ENCODE results near the gene LIN28A. TPM values are rescaled to one million over a fixed set of nuclear protein-coding genes. Genes with fewer than 3 reads are reported as not detected.

Gene LIN28A
- total RNA-seq, 1 donor from 2014 or later = not detected

DNA sequence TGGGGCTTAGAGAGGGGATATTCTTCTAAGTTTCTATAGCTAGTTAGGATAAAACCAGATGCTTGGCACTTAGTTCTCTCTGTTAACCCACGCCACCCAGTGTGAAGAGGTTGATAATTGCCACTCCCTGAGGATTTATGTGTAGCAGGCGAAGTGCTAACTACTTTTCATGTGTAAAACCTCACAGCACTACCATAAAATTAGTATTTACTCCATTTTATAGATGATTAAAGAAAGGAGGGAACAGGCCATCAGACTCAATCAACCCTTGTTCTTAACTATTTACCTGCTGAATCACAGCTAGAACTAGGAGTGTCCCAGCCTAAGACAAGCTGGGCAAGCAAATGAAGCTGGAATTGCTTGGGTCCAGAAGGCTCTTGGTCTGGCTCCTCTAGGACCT lies 8.9 kb downstream of the LIN28A start:
- no peak for DNase-seq
- intact Hi-C loops (cut with micrococcal nuclease) = no loop called here
- ATAC-seq = no peak

DNA sequence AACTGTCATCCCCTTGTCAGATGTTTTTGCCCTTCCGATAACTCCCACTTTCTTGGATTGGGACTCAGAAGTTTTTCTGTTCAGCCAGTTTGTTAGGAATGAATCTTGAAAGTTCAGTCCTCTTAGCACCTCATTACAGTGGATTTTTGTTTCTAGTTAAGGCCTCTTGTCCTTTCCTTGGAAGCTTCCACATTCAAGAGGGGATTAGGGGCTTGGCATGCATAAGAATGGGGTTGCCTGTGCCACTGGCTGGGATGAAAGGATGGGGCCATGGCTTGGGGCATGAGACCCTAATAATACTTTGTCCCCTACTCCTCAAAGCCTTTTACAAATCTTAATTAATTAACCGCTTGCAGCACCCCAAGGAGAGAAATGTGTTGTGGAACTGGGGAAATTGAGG lies 19.1 kb downstream of the LIN28A start:
- no peak for ATAC-seq
- intact Hi-C loops (cut with micrococcal nuclease) = no loop called here
- DNase-seq = no peak

DNA sequence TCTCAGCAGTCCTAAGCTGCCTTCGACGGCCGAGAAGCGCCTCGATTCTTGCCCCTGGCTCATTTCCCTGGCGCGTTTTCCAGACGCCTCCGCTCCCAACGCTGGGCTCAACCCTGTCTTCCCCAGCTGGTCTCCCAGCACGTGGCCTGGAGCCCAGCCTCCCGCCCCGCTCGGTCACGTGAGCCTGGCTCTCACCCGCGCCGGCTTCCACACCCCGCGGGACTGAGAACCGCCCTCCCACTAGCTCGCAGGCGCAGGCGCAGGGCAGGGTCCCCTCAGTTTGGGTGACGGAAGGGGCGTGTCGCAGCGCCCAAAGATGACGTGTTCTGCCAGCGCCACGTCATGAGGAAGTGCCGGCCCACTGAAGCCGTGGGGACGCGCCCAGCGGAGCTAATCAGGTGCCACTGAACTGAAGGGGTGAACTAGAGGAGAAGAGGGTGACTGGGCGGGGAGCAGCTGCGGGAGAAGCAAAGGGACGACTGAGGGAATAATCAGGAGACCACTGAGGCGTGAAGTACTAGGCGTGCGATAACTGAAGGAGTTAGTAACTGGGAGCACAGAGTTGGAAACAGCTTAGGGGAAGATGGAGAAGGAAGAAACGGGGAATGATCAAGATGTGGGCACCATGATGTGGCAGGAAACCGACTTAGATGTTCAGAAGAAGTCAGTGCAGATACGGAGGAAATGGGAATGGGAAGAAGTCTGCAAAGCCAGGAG lies 21.5 kb downstream of the LIN28A start, which contains the start of gene DHDDS:
TSS of gene DHDDS (plus strand) at position 343 of the 717 bp plus-strand sequence. CDS start 625 bp downstream, outside the sequence.
- intact Hi-C loops (cut with micrococcal nuclease) = no loop called here
- peak; percentile 99 for DNase-seq
- ATAC-seq = peak; percentile 99

DNA sequence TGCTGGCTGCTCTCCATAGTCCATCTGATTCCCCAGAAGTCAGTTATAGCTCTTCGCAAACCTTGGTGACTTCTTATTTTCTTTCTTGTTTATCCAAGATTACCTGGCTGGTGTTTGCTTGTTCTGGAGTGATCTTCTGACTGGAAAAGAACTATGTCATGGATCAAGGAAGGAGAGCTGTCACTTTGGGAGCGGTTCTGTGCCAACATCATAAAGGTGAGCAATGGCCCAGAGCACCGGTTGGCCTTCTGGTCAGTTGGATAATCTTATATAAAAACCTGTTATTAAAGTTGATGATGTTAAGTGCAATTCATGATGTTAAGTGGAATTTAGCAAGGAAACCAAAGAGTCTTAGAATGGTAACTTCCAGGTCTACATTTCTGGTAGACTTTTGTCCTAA lies 22.2 kb downstream of the LIN28A start:
- ATAC-seq (no peak), DNase-seq (no peak)
- intact Hi-C loops (cut with micrococcal nuclease) = no loop called here

DNA sequence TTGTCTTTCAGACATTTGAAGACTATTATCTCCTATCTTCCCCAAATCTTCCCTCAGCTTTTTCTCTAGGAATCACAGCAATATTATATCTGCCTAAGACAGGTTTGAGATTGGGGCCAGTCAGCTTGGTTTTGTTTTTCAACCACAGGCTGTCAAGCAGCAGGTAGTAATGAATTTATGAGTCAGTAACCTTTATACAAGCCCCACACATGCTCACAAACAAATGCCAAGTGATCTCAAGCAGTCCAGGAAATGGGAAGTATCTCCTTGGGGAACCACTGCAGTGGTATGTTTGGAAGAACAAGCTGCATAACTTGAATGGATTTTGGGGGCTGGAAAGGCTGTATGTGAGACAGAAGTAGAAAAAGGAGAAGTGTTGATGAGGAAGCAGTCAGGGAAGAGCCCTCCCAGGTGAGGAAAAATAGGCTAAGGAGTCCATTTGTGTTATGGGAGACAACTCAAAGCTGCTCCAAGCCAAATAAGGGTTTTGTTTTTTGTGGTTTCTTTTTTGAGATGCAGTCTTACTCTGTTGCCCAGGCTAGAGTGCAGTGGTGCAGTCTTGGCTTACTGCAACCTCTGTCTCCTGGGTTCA lies 23.6 kb downstream of the LIN28A start:
- intact Hi-C loops (cut with micrococcal nuclease) = no loop called here
- DNase-seq (no peak), ATAC-seq (no peak)

DNA sequence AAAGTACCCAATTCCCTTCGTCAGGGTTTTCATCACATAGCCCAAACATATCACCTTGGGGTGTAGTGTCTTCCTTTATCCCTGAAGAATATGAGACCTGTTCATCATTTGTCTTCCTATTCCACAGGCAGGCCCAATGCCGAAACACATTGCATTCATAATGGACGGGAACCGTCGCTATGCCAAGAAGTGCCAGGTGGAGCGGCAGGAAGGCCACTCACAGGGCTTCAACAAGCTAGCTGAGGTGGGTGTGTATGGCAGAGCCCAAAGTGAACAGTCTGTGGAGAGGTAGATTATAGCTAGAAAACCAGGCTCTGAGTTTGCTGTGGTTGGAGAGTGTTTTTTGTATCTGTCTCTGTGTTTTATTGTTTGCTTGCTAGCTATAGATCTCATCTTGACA lies 27.4 kb downstream of the LIN28A start:
- ATAC-seq = no peak
- intact Hi-C loops (cut with micrococcal nuclease) = no loop called here
- no peak for DNase-seq

DNA sequence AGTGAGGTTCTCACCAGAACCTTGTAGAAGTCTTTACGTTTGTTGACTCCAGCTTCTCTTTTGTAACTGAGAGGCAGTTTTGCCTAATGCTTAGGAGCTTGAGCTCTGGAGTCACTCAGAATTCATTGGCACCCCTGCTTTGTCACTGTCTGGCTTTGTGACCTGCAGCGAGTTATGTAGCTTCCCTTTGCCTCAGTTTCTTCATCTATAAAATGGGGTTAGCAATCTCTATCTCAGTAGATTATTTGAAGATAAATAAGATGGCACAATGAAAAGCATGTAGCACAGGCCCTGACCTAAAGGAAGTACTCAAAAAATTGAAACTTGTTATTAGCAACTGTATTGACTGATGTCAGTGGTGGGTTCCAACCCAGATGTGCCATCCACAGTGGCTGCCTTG lies 29.6 kb downstream of the LIN28A start:
- ATAC-seq (no peak), DNase-seq (no peak)
- intact Hi-C loops (cut with micrococcal nuclease) = no loop called here

DNA sequence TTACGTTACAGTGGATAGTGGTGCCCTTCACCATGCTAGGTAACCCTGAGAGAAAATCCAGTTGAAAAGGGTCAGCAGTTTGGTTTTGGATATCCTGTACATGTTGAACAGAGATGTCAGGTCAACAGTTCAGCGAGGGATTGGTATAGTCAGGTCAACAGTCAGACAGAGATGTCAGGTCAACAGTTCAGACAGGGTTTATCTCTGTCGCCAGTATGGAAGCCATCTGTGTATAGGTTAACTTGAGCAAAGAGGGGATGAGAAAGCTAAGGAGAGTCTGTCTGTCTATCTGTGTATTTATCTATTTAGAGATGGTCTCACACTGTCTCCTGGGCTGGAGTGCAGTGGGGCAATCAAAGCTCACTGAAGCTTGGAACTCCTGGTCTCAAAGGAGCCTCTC lies 39.3 kb downstream of the LIN28A start:
- ATAC-seq (no peak), DNase-seq (no peak)
- intact Hi-C loops (cut with micrococcal nuclease) = no loop called here

DNA sequence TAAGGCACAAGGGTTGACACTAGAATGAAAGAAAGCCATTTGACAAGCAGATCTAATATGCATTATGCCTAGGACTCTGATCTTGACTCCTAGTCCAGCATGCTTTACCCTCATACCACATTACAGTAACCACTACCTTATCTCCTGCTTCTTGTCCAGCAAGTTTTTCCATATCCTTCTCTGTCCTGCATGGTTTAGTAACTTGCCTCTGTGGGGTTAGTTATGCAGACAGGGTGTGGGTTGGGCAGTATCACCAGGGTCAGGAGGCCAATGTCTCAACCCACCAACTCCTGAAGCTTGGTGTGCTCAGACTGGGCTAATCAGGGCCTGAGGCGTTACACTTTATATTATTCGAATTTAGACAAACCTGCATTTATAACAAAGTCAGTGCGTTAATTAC lies 40.3 kb downstream of the LIN28A start:
- no peak for ATAC-seq
- no peak for DNase-seq
- intact Hi-C loops (cut with micrococcal nuclease) = no loop called here

DNA sequence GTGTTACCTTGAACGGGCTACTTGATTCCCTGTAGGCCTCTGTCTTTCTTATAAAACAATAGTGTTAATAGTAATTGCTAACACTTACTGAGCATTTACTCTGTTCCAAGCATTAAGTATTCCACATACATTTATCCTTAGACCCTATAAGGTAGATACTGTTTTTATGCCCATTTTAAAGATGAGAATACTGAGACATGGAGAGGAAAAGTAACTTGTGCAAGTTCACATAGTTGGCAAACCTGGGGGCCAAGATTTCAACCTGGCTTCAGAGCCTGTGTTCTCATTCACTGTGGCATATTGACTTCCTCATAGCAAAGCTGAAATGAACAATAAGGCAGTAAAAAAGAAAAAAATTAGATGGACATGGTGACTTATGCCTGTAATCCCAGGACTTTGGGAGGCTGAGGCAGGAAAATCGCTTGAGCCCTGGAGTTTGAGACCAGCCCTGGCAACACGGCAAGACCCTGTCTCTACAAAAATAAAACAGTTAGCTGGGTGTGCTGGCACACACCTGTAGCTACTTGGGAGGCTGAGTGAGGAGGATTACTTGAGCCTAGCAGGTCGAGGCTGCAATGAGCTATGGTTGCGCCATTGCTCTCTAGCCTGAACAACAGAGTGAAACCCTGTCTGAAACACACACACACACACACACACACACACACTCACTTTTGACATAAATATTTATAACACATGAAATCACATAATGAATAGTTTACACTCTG lies 42.0 kb downstream of the LIN28A start:
- intact Hi-C loops (cut with micrococcal nuclease) = no loop called here
- no peak for DNase-seq
- no peak for ATAC-seq

DNA sequence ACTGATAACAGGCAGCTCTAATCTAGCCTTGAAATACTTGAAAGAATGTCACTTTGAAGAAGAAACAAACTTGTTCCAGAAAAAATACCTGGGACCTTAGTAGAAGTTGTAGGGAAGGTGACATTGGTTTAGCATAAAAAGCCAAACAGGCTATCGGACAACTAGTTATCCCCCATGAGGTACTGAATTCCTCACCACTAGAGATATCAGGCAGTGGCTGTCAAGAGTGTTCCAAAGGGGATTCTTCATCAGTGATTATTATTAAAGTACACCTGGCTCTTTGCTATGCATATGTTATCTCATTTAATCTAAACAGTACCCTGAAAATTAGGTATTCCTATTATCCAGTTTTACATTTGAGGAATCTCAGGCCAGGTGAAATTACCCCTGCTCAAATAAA lies 48.5 kb downstream of the LIN28A start:
- ATAC-seq (peak; percentile 52), DNase-seq (no peak)
- intact Hi-C loops (cut with micrococcal nuclease) = no loop called here

DNA sequence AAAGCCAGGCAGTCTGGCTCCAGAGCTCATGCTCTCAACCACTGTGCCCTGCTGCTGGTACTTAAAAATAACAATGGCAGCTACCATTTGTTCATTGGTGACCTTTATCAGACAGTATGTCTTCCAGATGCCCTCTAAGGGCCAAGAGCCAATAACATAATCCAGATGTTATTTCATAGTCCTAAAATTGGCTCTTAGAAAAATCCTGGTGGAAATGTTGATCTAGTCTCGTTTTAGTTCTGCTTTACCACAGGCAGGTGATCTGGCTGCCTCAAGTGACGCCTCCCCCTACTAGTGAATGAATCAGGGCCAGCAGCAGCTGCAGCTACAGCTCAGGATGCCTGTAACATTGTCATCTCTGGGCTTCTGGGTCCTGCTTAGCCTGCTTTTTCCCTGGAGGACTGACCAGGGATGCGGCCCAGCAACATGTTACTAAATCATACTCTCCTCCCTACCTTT lies 49.0 kb downstream of the LIN28A start:
- intact Hi-C loops (cut with micrococcal nuclease) = no loop called here
- ATAC-seq = peak; percentile 92
- no peak for DNase-seq

DNA sequence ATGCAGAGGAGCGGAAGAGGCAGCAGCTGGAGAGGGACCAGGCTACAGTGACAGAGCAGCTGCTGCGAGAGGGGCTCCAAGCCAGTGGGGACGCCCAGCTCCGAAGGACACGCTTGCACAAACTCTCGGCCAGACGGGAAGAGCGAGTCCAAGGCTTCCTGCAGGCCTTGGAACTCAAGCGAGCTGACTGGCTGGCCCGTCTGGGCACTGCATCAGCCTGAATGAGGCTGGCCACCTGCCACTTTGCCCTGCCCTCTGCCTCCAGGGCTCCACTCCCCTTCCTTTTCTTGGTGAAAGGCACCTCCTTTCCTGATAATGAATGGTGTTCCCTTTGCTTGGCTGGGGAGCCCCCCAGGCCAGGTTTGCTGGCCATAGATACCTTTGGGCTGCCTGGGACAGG lies 58.3 kb downstream of the LIN28A start:
- intact Hi-C loops (cut with micrococcal nuclease) = no loop called here
- ATAC-seq = no peak
- DNase-seq = peak; percentile 33

DNA sequence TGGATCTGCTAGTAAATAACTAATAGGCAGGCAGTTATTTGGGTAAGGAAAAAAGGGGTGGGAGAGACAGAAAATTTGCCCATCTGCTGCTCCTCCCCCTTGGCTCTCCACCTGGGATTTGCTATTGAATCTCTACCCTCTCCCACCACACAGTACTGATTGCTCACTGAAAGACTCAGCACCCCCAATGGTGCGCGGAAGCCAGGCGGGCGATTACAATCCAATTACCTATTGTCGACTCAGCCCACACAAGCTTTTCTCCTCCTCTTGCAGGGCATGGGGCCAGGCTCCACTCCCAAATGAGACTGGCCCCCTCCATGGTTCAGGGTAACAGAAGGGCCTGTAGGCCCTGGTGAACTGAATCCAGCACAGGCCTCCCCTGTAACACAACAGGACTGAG lies 58.9 kb downstream of the LIN28A start:
- DNase-seq = no peak
- intact Hi-C loops (cut with micrococcal nuclease) = no loop called here

DNA sequence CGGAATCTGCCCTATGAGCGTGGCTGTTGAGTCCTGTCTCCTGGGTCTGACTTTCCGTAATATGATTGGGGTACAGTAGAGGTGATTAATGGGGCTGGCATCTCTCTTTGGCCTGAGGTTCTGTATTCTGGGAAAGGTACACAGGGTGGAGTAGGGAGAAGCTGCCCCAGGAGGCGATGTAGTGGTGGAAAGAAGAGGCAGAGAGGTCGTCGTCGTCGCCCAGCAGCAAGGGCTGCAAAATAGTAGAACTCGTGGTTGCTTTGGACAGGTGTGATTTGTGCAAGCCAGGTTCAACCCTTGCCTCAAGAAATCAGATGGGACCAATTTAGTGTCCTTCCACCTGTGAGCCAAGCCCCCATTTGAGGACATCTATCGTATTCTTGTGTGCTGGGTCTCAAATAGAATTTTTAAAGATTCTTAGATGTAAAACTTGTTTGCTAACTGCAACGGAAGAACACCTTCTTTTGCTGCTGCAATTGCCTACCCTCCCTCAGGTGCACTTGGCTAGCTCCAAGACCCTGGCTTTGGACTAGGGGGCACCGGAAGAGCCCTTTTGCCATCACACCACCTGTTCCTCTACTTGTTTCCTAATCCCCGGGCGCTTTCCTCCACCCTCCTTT lies 60.4 kb downstream of the LIN28A start:
- ATAC-seq (no peak), DNase-seq (no peak)
- intact Hi-C loops (cut with micrococcal nuclease) = no loop called here

More for the DNA sequence above, 58.9 kb downstream of the LIN28A start:
- ATAC-seq = no peak

DNA sequence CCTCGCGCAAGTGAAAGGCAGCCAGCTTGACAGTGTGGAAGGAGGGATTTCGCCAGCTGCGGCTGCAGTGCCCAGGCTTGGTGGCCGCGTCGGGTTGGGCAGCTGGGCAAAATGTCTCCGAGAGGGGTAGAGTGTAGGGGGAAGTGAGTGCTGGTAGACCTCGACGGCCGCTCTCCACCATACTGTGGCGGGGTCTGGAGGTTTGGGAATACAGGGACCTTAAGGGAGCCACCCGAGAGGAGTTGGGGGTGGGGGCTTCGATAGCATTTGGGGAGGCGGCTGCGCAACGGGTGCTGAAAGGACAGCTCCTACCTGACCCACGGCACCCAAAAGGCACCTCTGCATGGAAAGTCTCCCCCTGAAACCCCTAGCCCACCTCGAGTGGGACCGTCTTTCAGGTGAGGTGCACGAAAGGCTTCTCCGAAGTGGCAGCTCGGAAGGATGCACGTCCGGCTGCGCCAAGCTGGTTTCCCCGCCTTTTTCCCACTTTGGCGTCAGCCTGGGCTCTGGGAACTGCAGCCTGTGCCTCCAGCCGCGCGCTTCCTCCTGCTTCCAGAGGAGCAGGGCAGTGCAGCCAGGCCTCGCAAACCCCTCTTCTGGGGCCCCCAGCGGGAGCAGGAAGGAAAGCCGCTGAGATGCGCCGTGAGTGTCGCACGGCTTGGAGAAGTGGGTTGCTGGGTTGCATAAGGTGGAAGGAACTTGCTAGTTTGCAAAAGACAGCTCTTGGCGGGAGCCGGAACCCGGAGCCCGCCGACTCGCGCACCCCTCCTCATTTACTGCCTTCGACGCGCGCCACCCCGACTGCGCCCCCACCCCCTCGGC lies 61.1 kb downstream of the LIN28A start:
- ATAC-seq = peak; percentile 34
- intact Hi-C loops (cut with micrococcal nuclease) = no loop called here
- DNase-seq = peak; percentile 76

DNA sequence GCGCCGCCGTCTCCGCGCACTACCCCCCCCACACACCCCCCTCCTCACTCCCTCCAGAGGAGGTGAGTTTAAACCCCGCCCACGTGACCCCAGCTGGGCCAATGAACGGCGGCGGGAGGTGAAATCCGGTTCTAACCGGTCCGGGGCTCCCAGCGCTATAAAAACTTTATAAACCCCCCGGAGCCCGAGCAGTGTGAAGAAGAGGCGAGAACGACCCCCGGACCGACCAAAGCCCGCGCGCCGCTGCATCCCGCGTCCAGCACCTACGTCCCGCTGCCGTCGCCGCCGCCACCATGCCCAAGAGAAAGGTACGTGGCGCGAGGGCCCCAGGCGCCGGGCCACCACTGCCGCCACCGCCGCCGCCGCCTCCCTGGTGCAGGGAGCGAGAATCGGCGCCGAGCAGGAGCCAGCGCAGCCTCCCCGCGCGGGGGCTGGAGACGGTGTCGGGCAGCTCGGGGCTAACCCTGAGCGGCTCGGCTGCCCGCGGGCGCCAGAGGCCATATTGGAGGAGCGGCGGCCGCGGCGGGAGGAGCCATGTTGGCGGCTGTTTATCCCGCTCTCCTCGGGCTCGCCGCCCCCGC lies 61.8 kb downstream of the LIN28A start, which contains the start of gene HMGN2:
TSS of gene HMGN2 (plus strand) at position 121 of the 581 bp plus-strand sequence. CDS start at position 294, 173 bp downstream.
- peak; percentile 84 for ATAC-seq
- intact Hi-C loops (cut with micrococcal nuclease) = no loop called here

More for the DNA sequence above, 61.8 kb downstream of the LIN28A start, which contains the start of gene HMGN2:
- DNase-seq = peak; percentile 91

Data from left ventricle myocardium superior (tissue), 1 donor.